Fibroblast of mammary gland (primary cell): ENCODE results near the gene KRT76.

Experiments
- DNase-seq: peaks from one replicate; pipeline ENCODE4 v3.0.0-alpha.2; 2010; ENCODE audit warnings: low read depth
- H3K4me3 ChIP-seq: 2 replicates; pipeline ENCODE4 v1.5.1; 2011; ENCODE audit warnings: low read depth, mild to moderate bottlenecking, low read length, moderate library complexity; ENCODE audit not compliant: control insufficient read depth
- TF ChIP-seq, protein P1 (sequence below): conservative IDR thresholded peaks from 2 replicates; pipeline ENCODE4 v1.5.1; 2011; ENCODE audit warnings: low read depth, low read length, inconsistent platforms; ENCODE audit not compliant: control insufficient read depth, insufficient read depth

KRT76 gene

GRCh38 chr12:52812749-52813148 is 35.6 kb upstream of the KRT76 start:
- no peak overlapping the region for H3K4me3 ChIP-seq
- DNase-seq = no peak
- TF ChIP-seq, protein P1, sequence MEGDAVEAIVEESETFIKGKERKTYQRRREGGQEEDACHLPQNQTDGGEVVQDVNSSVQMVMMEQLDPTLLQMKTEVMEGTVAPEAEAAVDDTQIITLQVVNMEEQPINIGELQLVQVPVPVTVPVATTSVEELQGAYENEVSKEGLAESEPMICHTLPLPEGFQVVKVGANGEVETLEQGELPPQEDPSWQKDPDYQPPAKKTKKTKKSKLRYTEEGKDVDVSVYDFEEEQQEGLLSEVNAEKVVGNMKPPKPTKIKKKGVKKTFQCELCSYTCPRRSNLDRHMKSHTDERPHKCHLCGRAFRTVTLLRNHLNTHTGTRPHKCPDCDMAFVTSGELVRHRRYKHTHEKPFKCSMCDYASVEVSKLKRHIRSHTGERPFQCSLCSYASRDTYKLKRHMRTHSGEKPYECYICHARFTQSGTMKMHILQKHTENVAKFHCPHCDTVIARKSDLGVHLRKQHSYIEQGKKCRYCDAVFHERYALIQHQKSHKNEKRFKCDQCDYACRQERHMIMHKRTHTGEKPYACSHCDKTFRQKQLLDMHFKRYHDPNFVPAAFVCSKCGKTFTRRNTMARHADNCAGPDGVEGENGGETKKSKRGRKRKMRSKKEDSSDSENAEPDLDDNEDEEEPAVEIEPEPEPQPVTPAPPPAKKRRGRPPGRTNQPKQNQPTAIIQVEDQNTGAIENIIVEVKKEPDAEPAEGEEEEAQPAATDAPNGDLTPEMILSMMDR = no peak

DNA sequence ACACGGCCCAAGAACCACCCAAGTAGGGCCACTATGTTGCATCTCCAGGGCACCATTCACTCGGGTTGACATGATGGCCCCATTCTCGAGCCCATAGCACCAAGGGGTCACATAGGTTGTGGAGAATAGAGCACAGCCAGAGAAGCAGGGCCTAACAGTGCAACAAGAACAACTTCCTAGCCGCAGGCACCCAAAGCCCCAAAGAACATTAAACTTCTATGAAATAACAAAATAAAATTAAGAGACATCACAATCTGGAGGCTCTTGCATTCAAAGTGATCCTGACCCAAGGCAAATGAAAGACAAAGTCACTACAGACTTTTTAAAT is 34.9 kb upstream of the KRT76 start:
- no peak overlapping the region for H3K4me3 ChIP-seq
- DNase-seq = no peak
- TF ChIP-seq, protein P1 = no peak

DNA sequence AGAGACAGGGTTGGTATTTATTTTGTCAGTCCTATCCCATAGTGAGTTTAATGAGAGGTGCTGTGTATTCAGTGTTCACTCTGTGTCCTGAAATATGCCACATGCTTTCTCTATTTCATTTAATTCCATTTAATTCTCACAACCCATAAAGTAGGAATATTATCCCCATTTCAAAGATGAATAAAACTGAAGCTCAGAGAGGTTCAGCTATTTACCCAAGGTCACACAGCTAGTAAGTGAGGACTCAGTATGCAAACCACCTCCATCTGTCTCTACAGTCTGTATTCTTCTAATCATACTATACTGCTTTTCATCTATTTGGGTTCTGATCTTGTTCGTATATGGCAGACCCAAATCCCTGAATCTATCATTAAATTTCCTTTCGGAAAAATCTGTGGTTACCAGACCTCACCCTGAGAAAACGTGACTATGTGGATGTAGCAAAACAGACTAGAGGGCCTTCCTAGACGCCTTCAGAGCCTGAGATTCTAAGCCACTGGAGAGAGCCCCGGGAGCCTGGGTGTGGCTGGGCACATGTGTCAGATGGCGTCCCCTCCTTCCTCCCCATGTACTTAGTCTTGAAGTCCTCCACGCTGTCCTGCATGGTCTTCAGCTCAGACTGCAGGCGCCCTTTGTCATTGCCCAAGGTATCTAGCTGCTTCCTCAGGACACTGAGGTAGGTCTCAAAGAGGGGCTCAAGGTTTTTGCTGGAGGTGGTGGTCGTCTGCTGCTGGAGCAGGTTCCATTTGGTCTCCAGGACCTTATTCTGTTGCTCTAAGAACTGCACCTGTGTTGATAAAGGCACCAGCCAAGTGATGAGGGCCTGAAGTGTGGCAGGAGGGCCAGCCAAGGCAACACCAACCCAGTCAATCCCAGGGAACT is 34.3 kb upstream of the KRT76 start:
- no peak overlapping the region for H3K4me3 ChIP-seq
- no peak for DNase-seq
- TF ChIP-seq, protein P1 = no peak

- no peak overlapping the region for H3K4me3 ChIP-seq
- DNase-seq = no peak
- TF ChIP-seq, protein P1 = no peak
Observed at GRCh38 chr12:52810554-52810953, 33.4 kb upstream of the KRT76 start.

DNA sequence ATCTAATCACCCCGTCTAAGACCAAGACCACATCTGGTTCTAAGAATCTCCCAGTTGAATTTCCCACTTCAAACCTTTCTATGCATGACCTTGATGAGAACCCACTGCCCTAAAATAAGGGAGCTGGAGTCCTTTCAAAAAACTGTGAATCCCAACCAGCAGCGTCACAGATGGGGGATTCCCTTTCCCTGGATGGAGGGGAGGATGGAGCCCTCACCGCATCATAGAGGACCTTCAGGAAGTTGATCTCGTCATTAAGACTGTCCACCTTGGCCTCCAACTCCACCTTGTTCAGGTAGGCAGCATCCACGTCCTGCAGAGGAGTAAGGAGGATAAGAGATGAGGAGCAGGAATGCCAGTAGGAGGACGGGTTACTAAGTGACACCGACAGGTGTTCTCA is 32.0 kb upstream of the KRT76 start:
- no peak overlapping the region for H3K4me3 ChIP-seq
- TF ChIP-seq, protein P1 = no peak
- DNase-seq = no peak

- no peak for DNase-seq
- H3K4me3 ChIP-seq = no peak overlapping the region
- TF ChIP-seq, protein P1 = no peak
Observed at GRCh38 chr12:52808573-52809160, 31.5 kb upstream of the KRT76 start.
